Fibroblast of gingiva (primary cell): ENCODE results near the gene KHDRBS1.
"Not testable (repeated sequence)": the region's sequence is repeated elsewhere in the genome, so short reads cannot be mapped to it uniquely, and the experiment has no call there.

ENCODE experiments used
- DNase-seq: peaks from one replicate; pipeline ENCODE4 v3.0.0-alpha.2; 2011; ENCODE audit warnings: low read depth

KHDRBS1 gene

GRCh38 chr1:32063261-32063681 lies 49.6 kb downstream of the KHDRBS1 start:
- DNase-seq: peak; percentile 66

- DNase-seq: not testable (repeated sequence)
Measured at GRCh38 chr1:32065613-32066488, 52.2 kb downstream of the KHDRBS1 start.

- DNase-seq: peak; percentile 82
Measured at GRCh38 chr1:32066489-32066873, 52.8 kb downstream of the KHDRBS1 start.

GRCh38 chr1:32068957-32069588 lies 55.4 kb downstream of the KHDRBS1 start:
- DNase-seq: peak; percentile 32

DNA sequence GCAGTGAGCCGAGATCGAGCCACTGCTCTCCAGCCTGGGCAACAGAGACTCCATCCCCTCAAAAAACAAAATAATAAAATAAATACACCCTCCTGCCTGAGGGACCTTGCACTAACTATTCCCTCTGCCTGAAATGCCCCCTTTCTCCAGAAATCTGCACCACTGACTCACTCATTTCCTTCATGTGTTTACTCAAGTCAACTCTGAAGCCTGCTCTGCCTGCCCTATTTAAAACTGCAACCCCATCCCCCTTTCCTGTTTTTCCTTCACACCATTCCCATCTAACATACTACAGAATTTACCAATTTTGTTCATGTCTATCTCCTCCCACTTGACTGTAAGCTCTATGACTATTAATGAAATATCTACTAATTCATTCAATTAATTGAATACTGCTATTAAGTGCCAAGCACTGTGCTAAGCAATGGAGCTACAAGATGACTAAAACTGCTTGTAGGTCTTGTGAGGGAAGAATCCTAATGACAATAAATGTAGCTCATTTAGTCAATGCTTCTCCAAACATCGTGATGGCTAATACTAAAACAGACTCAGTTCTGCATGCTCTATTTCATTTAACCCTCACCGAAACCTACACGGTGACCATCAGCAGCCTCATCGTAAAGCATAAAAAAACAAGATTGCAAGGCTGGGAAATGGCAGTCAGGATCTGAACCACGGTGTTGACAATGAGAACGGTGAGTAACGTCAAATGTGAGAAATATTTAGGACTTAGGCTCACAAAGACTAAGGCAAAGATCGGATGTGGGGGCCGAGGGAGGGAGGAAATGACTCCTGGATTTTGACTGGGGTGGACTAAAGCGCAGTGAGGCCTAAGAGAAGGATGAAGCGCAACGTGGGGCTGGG lies 58.3 kb downstream of the KHDRBS1 start:
- peak; percentile 21 for DNase-seq

DNA sequence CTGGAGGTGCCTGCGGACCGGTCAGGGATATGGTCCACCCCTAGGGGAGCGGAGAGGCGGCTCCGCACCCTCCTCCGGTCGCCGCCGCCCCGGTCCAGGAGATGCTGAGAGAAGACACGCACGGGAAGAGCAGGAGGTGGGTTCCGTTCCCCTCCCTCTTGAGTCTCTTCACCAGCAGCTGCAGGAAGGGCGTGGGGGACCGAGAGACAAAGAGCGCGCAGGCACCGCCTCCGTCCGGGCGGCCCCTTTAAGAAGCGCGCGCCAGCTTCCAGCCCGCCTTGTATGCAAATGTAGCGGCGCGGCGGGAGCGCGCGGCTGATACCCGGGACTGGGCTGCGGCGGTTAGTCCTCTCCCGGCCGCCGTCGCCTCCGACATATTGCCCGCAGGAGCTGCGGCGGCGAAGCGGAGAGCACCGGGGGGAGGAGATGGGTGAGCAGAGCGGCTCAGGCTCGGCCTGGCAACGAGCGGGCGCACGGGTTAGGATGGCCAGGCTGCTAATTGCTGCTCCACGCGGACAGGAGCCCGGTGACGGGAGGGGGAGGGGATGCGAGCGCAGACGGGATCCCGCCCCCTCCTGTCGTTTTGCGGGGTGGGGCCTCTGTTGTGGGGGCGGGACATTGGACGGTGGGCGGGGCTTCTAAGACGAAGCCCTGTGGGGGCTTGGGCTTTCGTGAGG lies 59.1 kb downstream of the KHDRBS1 start, which contains the start of gene TMEM39B:
Gene TMEM39B (plus strand): TSS at position 318 of the 677 bp plus-strand sequence. CDS start 109 bp downstream, at position 427.
- peak; percentile 95 for DNase-seq

- no peak for DNase-seq
Measured at GRCh38 chr1:32073299-32074229, 59.9 kb downstream of the KHDRBS1 start.

DNA sequence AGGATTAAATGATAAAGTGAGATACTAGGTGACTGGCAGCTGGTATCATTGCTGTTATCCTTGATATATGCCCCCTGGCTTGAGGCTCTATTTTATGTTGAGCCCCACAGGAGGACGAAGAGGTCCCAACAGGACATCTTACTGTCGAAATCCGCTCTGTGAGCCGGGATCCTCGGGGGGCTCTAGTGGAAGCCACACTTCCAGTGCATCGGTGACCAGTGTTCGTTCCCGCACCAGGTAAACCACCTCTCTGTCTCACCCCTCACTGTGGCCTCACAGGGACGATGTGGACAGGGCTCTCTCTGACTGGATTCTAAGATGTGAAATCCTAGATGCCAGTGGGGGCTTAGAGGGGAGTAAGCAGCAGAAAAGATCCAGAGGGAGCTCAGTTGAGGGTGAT lies 61.2 kb downstream of the KHDRBS1 start:
- DNase-seq: no peak

DNA sequence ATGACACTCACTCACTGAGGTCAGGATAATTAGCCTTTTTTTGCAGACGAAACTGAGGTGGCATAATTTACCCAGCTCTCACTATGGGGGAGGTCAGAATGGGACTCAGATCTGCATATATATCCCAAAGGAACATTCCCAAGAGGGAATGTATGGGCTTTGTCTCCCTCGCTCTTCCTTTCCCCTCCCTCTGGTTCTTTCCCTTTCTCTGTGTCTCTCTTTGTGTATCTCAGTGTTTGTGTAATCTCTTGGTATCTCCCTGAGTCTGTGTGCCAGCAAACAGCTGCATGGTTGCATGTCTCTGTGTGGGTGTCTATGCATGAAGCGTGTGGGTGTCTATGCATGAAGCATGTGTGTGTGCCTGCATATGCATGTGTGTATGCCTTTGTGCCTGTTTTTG lies 63.8 kb downstream of the KHDRBS1 start:
- no peak for DNase-seq

GRCh38 chr1:32082022-32082421 lies 68.4 kb downstream of the KHDRBS1 start:
- DNase-seq: no peak

GRCh38 chr1:32086381-32086780 lies 72.7 kb downstream of the KHDRBS1 start:
- not testable (repeated sequence) for DNase-seq

DNA sequence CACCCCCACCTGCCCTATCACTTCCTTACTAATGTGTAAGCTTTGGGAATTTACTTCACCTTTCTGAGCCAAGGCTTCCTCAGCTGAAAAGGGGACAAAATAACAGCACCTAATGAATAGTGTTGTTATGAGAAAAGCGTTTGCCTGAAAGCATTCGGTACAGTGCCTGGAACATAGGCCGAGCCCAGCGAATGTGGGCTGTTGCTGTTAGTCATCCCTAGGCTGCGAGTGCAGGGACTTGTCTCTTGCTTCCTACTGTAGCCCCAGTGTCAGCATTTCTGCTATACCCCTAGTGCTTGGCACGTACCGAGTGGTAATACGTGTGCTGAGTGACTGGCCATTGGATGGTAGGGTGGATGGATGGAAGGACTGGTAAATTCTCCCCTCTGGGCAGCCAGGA lies 77.5 kb downstream of the KHDRBS1 start:
- no peak for DNase-seq

DNA sequence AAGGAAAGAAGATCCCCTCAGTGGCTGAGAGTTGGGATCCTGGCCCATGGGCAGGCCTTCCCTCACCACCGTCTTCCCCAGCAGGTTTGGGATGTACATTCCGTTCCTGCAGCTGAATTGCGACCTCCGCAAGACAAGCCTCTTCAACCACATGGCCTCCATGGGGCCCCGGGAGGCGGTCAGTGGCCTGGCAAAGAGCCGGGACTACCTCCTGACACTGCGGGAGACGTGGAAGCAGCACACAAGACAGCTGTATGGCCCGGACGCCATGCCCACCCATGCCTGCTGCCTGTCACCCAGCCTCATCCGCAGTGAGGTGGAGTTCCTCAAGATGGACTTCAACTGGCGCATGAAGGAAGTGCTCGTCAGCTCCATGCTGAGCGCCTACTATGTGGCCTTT lies 77.9 kb downstream of the KHDRBS1 start:
- no peak for DNase-seq
